GM19035 (cell line): Measurements from ENCODE around the gene KRT20.
"Not testable (repeated sequence)": the region's sequence is repeated elsewhere in the genome, so short reads cannot be mapped to it uniquely, and the experiment has no call there.

Experiments
- ATAC-seq: cut with Tn5 transposase; IDR thresholded peaks from one replicate; pipeline ENCODE4 v1.9.1; 2021; ENCODE audit not compliant: unreplicated experiment

KRT20 gene

GRCh38 chr17:40900809-40901356 is 15.8 kb upstream of the KRT20 start:
- ATAC-seq: no peak

DNA sequence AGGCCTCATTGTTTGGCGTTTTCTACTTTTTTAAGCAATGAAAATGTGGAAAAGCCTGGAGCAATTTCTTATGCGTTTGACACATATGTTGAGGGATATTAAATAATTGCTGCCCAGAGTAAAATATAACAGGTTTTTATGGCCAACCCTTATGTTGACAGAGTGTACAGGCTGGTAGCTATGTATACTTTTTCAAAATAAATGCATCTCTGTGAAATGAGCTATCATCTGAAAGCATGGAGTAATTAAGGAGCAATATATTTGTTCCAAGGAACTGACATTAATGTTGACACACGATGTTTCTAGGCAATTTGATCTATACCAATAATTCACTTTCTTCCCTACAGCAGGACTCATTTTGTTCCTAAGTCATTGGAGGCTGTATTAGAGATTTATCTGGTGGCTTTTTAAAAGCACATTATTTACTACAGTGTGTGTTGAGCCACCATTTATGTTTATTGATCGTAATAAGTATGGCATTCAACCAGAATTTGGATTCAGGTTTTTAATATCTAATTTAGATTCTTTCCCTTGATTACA is 11.9 kb upstream of the KRT20 start:
- ATAC-seq: no peak

GRCh38 chr17:40895106-40895730 is 10.2 kb upstream of the KRT20 start:
- no peak for ATAC-seq

DNA sequence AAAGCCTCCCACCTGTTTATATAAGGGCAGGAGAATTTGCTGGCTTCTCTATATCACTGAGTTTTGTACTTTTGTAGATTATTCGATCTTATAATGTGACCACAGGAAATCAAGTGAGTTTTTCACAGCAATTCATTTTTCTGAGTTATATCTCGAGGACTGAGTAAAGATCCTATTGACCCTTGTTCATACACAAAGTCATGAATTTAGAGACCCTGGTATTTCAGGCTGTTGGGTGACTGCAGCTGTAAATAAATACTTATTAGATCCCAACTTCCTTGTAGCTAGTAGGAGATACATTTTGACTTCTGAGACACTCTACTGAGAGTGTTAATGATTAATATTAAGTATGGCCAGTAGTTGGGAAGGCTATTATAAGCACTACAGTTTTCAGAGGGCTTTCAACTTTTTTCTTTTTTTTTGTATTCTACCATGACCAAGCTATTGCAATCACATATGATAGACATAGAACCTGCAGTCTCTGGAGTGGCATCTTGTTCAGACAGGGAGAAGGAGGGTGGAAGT is 3.2 kb upstream of the KRT20 start:
- no peak for ATAC-seq

- ATAC-seq: no peak
These were observed 1.0 kb upstream of the KRT20 start for GRCh38 chr17:40886090-40886489.

DNA sequence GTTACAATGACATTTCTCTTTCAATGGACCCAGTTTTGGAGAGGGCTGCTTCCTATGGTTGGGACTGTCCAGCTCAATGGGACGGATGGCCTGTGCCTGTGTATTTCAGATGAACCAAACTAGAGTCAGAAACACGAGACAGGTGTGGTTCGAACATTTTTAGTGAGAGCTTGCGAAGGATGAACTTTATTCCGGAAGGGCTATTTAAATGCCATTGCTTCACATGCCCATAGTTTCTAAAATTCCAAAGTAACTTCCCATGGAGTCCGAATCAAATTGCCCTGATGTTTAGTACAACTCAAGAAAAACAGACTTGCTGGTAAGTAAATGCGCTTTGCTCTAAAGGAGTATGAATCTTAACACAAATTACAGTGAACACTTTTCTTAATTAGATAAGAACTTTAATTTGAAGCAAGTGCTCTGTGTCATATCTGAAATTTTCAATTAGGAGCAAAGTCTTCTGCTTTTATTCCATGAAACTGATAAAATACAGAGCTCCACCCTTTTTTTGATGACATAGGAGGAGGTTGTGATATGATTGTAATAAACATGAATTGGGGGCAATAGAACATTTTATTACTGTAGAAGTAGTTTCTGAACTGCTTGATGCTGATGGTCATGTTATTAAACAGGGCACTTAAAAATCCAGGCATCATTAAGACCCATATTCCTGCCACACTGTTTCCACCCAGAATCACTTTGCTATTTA is 1.3 kb downstream of the KRT20 start:
- no peak for ATAC-seq

GRCh38 chr17:40883031-40883430 is 2.0 kb downstream of the KRT20 start:
- no peak for ATAC-seq

- ATAC-seq: no peak
These were observed 6.0 kb downstream of the KRT20 start for GRCh38 chr17:40879026-40879425.

DNA sequence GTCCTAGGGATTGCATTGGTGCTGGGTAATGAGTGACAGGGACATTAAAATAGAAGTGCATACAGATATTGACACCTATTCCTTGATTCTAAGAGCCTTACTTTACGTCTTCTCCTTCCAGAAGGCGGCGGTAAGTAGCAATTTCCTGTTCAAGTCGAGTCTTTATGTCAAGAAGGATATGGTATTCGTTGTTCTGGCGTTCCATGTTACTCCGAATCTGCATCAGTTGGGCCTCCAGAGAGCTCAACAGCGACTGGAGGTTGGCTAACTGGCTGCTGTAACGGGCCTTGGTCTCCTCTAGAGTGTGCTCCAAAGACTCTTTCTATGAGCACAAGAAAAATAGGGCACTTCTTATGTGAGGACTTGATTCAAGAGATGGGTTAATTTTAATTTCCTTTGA is 7.0 kb downstream of the KRT20 start:
- ATAC-seq: no peak

GRCh38 chr17:40873801-40874200 is 11.2 kb downstream of the KRT20 start:
- ATAC-seq: no peak

- ATAC-seq: no peak
These were observed 11.8 kb downstream of the KRT20 start for GRCh38 chr17:40873255-40873654.

DNA sequence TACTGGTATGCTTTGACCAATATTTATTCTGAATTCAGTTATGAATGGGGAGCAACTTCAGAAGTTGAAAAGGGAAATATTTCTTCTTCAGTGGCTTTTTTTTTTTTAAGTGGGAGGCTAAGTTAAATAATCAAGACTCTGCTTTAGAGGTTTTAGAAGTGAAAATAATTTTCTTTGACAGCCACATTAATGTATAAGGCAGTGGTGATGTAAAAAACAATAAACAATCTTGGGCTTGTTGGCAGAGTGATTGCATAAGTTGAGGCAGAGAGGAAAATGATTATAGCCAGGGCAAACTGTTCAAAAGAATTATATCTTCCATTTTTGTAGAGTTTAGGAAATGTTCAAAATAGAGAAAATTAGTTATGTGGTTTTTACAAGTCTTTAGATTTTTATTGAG is 12.6 kb downstream of the KRT20 start:
- no peak for ATAC-seq

DNA sequence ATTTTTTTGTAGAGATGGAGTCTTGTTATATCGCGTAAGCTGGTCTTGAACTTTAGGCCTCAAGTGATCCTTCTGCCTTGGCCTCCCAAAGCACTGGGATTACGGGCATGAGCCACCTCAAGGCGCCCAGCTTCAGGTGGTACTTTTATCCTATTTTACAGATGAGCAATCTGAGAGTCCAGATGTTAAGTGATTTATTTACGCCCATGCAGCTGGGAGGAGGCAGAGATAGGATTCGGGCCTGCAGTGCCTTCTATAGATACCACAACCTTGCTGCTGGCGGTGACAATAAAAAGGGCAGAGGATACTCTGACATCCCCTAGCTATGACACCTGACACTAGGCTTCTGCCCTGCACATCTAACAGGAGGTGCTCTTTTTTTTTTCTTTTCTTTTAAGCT is 13.7 kb downstream of the KRT20 start:
- ATAC-seq: no peak

DNA sequence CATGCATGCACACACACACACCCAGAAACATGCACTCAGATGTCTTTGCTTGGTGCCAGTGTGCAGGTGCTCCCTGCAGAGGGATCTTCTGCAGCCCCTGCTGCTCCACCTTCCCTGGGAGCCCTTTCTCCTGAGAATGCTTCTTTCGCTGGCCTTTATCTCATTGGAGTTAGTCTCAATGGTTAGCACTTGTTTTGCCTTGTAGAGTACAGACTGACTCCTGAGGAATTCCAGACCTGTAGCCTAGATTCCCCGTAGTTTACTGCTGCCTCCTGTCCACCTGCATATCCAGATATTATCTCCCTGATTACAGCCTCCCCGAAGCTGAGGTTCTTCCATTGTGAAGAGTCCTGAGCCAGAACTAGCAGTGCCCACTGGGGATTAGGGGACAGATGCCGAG is 14.9 kb downstream of the KRT20 start:
- no peak for ATAC-seq

DNA sequence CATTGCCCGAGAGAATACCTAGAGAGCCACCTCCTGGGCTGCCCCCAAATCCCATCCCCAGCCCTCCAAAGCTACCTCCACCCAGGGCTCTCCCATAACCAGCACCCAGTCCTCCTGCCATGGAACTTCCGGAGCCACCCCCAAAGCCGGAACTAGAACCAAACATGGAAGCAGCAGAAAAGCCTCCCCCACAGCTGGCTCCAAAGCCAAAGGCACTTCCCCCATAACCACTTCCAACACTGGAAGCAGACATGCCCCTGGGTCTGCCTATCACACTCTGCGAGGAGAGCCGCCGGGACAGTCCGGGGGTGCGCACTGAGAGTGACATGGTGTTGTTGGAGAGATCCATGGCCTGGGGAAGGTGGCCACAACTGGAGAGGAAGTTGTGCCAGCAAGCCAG is 18.2 kb downstream of the KRT20 start, which contains the start of gene KRT12:
TSS of gene KRT12 (minus strand) at position 386 of the 400 bp plus-strand sequence. CDS start at position 349, 37 bp downstream.
- no peak for ATAC-seq

DNA sequence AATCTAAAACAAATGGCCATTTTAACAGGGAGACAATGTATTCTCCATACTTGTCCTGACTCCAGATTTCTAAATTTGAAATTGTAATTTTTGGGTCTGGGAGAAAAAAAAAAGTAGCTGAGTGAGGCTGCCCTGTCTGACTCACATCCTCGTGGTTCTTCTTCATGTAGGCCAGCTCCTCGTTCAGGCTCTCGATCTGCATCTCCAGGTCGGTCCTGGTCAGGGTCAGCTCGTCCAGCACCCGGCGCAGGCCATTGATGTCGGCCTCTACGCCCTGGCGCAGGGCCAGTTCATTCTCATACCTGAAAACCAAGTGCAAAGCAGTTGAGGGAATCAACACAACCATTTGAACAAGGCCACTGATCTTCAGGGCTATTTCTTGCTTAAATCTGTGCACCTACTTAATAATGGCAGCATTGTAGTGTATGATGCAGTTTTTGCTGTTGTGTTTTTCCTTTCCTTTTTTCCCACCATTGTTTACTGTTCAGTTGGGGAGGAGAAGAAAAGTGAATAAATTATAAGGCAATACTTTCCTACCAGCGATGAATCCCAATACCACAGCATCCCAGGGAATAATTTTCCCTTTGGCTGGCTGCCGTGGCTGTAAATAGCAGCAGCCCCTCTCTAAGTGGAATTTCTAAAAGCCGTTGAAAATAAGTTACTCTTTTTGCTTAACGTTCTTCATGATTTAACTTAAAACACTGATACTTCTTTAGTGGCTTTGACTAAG is 20.2 kb downstream of the KRT20 start:
- no peak for ATAC-seq

DNA sequence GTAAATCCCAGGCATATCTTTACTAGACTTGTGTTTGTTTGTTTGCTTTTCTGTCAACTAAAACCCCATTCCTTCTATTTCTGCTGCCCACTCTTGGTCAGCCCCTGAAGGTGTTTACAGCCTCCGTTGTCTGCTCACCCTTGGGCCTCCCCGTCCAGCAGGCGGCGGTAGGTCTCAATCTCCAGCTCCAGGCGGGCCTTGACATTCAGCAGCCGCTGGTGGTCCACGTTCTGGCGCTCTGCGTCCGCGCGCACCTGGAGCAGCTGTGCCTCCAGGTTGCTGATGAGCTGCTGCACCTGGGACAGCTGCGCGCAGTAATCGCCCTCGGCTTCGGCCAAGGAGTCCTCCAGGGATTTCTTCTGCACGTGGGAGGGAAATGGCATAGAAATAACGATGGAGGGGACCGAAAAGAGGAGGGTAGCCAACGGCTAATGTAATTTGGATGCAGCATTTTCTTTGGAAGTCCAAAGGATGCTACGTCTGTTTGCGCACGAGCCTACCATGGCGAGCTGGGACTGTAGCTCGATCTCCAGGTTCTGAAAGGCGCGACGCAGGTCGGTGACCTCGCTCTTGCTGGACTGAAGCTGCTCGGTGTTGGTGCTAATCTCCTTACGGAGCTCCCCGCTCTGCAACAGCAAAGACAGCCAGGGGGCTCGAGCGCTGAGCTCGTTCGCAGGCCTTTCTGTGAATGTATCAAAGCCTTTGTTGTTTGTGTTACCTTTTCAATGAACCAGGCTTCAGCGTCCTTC is 21.9 kb downstream of the KRT20 start:
- no peak for ATAC-seq

GRCh38 chr17:40859536-40859935 is 25.5 kb downstream of the KRT20 start:
- no peak for ATAC-seq

DNA sequence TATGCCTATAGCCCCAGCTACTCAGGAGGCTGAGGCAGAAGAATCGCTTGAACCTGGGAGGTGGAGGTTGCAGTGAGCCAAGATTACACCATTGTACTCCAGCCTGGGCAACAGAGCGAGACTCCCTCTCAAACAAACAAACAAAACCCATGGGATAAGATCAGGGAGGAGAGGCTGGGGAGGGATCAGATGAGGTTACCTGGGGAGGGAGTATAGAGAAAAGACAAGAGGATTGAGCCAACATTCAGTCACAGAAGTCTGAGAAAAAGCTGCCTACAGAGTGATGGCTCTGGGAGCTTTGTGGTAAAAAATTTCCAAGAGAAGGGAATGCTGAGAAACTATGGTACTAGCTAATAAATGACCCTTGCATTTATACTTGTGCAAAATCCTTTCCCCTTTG is 26.4 kb downstream of the KRT20 start:
- not testable (repeated sequence) for ATAC-seq

DNA sequence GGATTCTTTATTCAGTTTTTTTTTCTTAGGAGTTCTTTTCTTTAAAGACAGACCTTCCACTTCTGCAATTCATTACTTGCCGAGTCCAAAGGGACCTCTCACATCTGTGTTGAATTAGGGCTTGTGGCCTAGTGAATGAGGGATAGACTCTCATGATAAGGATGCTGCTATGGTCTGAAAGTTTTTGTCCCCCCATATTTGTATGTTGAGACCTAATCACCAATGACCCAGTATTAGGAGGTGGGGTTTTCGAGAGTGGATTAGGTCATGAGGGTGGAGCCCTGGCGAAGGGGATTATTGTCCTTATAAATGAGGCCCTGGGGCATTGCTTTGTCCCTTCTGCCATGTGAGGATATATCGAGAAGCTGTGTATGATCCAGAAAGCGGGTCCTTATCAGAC is 27.5 kb downstream of the KRT20 start:
- no peak for ATAC-seq
